GM19468 (cell line): ENCODE measurements around the gene TSPY4.
"Not testable (repeated sequence)": the region's sequence is repeated elsewhere in the genome, so short reads cannot be mapped to it uniquely, and the experiment has no call there.

Experiments
- ATAC-seq: cut with Tn5 transposase; IDR thresholded peaks from one replicate; pipeline ENCODE4 v1.9.1; 2021; ENCODE audit warnings: mild to moderate bottlenecking, moderate library complexity, moderate number of reproducible peaks; ENCODE audit not compliant: unreplicated experiment; ENCODE audit errors: extremely low read depth

The TSPY4 gene, protein sequence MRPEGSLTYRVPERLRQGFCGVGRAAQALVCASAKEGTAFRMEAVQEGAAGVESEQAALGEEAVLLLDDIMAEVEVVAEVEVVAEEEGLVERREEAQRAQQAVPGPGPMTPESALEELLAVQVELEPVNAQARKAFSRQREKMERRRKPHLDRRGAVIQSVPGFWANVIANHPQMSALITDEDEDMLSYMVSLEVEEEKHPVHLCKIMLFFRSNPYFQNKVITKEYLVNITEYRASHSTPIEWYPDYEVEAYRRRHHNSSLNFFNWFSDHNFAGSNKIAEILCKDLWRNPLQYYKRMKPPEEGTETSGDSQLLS

DNA sequence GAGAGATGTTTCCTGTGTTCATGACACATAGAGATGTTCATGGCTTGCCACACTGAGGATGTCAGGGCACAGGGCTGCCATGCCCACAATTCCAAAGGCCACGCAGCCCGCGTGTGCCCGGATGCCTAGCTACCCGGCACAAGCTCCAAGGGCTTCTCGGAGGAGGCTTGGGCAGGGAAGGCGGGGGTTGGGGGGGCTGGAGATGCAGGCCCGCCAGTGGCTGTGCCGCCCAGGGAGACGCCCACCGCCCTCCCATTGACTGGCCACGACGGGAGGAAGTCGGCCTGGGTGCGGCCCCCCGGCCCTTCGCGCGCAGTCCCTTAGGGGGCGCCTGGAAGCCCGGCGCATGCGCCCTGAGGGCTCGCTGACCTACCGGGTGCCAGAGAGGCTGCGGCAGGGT is at the start of gene TSPY4:
Gene TSPY4, plus strand, starts transcription at position 301 of the 400 bp plus-strand sequence. Its CDS starts 46 bp downstream, at position 347.
- ATAC-seq: not testable (repeated sequence)

GRCh38 chrY:9320996-9321395 is 16.3 kb upstream of the TSPY4 start:
- ATAC-seq: no peak

DNA sequence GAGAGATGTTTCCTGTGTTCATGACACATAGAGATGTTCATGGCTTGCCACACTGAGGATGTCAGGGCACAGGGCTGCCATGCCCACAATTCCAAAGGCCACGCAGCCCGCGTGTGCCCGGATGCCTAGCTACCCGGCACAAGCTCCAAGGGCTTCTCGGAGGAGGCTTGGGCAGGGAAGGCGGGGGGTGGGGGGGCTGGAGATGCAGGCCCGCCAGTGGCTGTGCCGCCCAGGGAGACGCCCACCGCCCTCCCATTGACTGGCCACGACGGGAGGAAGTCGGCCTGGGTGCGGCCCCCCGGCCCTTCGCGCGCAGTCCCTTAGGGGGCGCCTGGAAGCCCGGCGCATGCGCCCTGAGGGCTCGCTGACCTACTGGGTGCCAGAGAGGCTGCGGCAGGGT is 20.2 kb downstream of the TSPY4 start, which contains the start of gene TSPY8:
Gene TSPY8, plus strand, starts transcription at position 301 of the 400 bp plus-strand sequence. Its CDS starts 46 bp downstream, at position 347.
- ATAC-seq: not testable (repeated sequence)
